ENCODE results near the gene IGF2R. TPM values are rescaled to one million over a fixed set of nuclear protein-coding genes. Genes with fewer than 3 reads are reported as not detected.

Gene IGF2R
- polyA plus RNA-seq, 1 donor (not counting 4 experiments of a cell fraction or from before 2014, with no cell fraction given): 40.9 TPM

DNA sequence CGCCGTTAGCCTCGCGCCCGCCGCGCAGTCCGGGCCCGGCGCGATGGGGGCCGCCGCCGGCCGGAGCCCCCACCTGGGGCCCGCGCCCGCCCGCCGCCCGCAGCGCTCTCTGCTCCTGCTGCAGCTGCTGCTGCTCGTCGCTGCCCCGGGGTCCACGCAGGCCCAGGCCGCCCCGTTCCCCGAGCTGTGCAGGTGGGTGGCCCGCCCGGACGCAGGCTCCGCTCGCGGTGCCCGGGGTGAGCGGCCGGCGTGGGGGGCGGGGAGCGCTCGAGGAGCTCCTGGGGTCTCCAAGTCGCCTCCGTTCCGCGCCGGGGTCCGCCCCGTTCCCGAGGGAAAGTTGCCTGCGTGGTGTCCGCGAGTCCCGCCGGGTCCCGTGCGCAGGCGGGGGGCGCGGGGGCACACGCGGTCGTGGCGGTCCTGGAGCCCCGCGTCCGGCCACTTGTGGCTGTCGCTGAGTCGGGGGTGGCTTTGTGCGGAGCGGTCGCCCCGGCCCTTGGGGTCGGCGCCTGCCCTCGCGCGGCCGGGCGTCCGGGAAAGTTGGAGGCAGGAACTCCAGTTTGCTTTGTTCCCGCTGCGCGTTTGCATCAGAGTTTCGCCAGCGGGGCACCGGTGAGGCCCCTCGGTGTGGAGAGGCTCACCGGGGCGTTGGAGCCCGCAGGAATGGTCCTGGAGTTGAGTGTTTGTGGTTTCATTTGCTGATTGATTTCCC, 476 bp downstream of the IGF2R start:
- Histone ChIP-seq H3K4me1 (ENCODE audit: control insufficient read depth, extremely low read depth, insufficient read depth, low read length) (peaks cover 47% of the 10 kb centered on the region), H2AFZ (ENCODE audit: control insufficient read depth, low read length) (peak overlapping the region; percentile 34), H4K20me1 (ENCODE audit: control insufficient read depth, extremely low read depth, insufficient read depth, low read length) (peaks cover 6% of the 10 kb centered on the region), H3K27ac (ENCODE audit: control insufficient read depth, insufficient read depth, low read length) (peak overlapping the region; percentile 79), H3K9ac (ENCODE audit: control insufficient read depth, extremely low read depth, insufficient read depth, low read length) (peak overlapping the region; percentile 92), H3K36me3 (ENCODE audit: control insufficient read depth in 2 of 2, extremely low read depth in 1 of 2, insufficient read depth in 2 of 2, low read length in 2 of 2) (no peaks in the 10 kb centered on the region), H3K4me3 (ENCODE audit: control insufficient read depth in 2 of 3, extremely low read depth in 1 of 3, insufficient read depth in 2 of 3, low read depth in 1 of 3, low read length in 3 of 3) (peak overlapping the region; percentile 73 to 81 (median 77)), H3K79me2 (ENCODE audit: control insufficient read depth, insufficient read depth, low read length) (peaks cover 49% of the 10 kb centered on the region), H3K4me2 (ENCODE audit: control insufficient read depth, extremely low read depth, insufficient read depth, low read depth, low read length) (peak overlapping the region; percentile 94), H3K9me1 (ENCODE audit: control insufficient read depth, extremely low read depth, insufficient read depth, low read length) (no peaks in the 10 kb centered on the region), H3K27me3 (ENCODE audit: control insufficient read depth, extremely low read depth, insufficient read depth, low read length) (no peaks in the 10 kb centered on the region), H3K9me3 (ENCODE audit: control insufficient read depth, low read depth, low read length) (no peaks in the 10 kb centered on the region)
- FAIRE-seq (no peak), DNase-seq (ENCODE audit: low read depth, low spot score) (no peak)
- no peak for TF ChIP-seq EZH2 (IDR thresholded peaks at IDR 0.05; ENCODE audit: low read length)
- dilution Hi-C loops (cut with MboI; ENCODE audit: extremely low pct_ligation_motif_present, low sequenced_read_pairs): no loop called here

DNA sequence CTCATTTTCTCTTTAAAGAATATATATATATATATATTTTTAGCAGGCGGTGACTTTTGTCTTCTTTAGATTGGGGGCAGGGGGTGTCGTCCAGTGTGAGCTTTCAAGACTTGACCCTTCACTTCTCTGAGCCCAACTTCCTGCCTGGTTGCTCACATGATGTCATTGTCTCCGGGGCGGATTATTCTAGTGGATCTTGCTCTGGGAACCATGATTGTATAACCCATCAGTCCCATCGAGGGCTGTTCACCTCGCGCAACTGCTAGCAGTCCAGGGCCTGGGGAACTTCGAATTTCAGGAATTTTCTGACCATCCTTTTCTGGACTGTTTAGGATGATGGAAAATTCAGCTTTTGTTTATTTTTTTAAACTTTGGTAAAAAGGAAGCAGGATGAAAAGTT, 1.0 kb downstream of the IGF2R start:
- FAIRE-seq: peak; percentile 49
- no peak for DNase-seq (ENCODE audit: low read depth, low spot score)
- H3K9me3 ChIP-seq (ENCODE audit: control insufficient read depth, low read depth, low read length): no peaks in the 10 kb centered on the region
- no peaks in the 10 kb centered on the region for H3K27me3 ChIP-seq (ENCODE audit: control insufficient read depth, extremely low read depth, insufficient read depth, low read length)
- peak overlapping the region; percentile 94 for H3K4me2 ChIP-seq (ENCODE audit: control insufficient read depth, extremely low read depth, insufficient read depth, low read depth, low read length)
- H3K4me1 ChIP-seq (ENCODE audit: control insufficient read depth, extremely low read depth, insufficient read depth, low read length): peaks cover 50% of the 10 kb centered on the region
- H3K79me2 ChIP-seq (ENCODE audit: control insufficient read depth, insufficient read depth, low read length): peaks cover 54% of the 10 kb centered on the region
- dilution Hi-C loops (cut with MboI; ENCODE audit: extremely low pct_ligation_motif_present, low sequenced_read_pairs): no loop called here
- peaks cover 10% of the 10 kb centered on the region for H4K20me1 ChIP-seq (ENCODE audit: control insufficient read depth, extremely low read depth, insufficient read depth, low read length)
- no peak for TF ChIP-seq EZH2 (IDR thresholded peaks at IDR 0.05; ENCODE audit: low read length)
- TF ChIP-seq, protein P1, sequence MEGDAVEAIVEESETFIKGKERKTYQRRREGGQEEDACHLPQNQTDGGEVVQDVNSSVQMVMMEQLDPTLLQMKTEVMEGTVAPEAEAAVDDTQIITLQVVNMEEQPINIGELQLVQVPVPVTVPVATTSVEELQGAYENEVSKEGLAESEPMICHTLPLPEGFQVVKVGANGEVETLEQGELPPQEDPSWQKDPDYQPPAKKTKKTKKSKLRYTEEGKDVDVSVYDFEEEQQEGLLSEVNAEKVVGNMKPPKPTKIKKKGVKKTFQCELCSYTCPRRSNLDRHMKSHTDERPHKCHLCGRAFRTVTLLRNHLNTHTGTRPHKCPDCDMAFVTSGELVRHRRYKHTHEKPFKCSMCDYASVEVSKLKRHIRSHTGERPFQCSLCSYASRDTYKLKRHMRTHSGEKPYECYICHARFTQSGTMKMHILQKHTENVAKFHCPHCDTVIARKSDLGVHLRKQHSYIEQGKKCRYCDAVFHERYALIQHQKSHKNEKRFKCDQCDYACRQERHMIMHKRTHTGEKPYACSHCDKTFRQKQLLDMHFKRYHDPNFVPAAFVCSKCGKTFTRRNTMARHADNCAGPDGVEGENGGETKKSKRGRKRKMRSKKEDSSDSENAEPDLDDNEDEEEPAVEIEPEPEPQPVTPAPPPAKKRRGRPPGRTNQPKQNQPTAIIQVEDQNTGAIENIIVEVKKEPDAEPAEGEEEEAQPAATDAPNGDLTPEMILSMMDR (optimal IDR thresholded peaks at IDR 0.05 in 1 of 3, IDR thresholded peaks at IDR 0.05 in 1 of 3, conservative IDR thresholded peaks at IDR 0.05 in 1 of 3; ENCODE audit: extremely low read depth in 1 of 3, insufficient read depth in 2 of 3, low read length in 3 of 3): no peak
- H3K9ac ChIP-seq (ENCODE audit: control insufficient read depth, extremely low read depth, insufficient read depth, low read length): peak overlapping the region; percentile 92
- peak overlapping the region; percentile 34 for H2AFZ ChIP-seq (ENCODE audit: control insufficient read depth, low read length)
- peak overlapping the region; percentile 79 for H3K27ac ChIP-seq (ENCODE audit: control insufficient read depth, insufficient read depth, low read length)
- peaks cover 2% of the 10 kb centered on the region for H3K9me1 ChIP-seq (ENCODE audit: control insufficient read depth, extremely low read depth, insufficient read depth, low read length)
- peak overlapping the region; percentile 73 to 81 (median 77) for H3K4me3 ChIP-seq (ENCODE audit: control insufficient read depth in 2 of 3, extremely low read depth in 1 of 3, insufficient read depth in 2 of 3, low read depth in 1 of 3, low read length in 3 of 3)
- peaks cover 0 to 2% of the 10 kb centered on the region in 2 experiments for H3K36me3 ChIP-seq (ENCODE audit: control insufficient read depth in 2 of 2, extremely low read depth in 1 of 2, insufficient read depth in 2 of 2, low read length in 2 of 2)

All from keratinocyte (primary cell).